HepG2 (cell line): ENCODE measurements around the gene INO80C. TPM values are rescaled to one million over a fixed set of nuclear protein-coding genes. Genes with fewer than 3 reads are reported as not detected.

Experiments
- ATAC-seq: fragments of 200-7000 bp; cut with Tn5 transposase; 3 replicates; pipeline ENCODE4 v1.9.1; 2020; ENCODE audit warnings: mild to moderate bottlenecking, moderate library complexity
- BruUV-seq: library from RNA; stranded (reverse); fragments of 400-500 nt; replicated peaks from 2 replicates; lab custom pipeline; 2021; lab: Mats Ljungman, UMichigan
- CTCF ChIA-PET: fragments of 300-600 bp; formaldehyde crosslinking; extraction: SDS; loops from one replicate; lab custom pipeline; 2021; ENCODE audit warnings: low total read pairs, inconsistent platforms, low intra/inter-chr PET ratio; lab: Yijun Ruan, JAX
- POLR2A ChIA-PET: fragments of 350-600 bp; sonication (Branson Sonifier 250); formaldehyde crosslinking; loops from one replicate; lab custom pipeline; 2020; ENCODE audit warnings: antibody characterized with exemption, inconsistent platforms; lab: Yijun Ruan, JAX
- DNase-seq: peaks from one replicate; pipeline ENCODE4 v3.0.0-alpha.2; 2015; ENCODE audit warnings: low spot score
- FAIRE-seq: peaks from 3 replicates; lab custom pipeline; 2011; peaks lifted over from hg19 to GRCh38; lab: Jason Lieb, UNC
- H2AFZ ChIP-seq: one replicate; pipeline ENCODE4 v1.6.1; 2011; ENCODE audit warnings: low read length, inconsistent platforms
- H3K27ac ChIP-seq: fragments of 300-600 bp; 3 replicates; pipeline ENCODE4 v1.8.0; 2011; ENCODE audit warnings: mixed run types, mild to moderate bottlenecking, mixed read lengths, low read length, inconsistent platforms; ENCODE audit not compliant: insufficient read depth; ENCODE audit errors: extremely low read length
- H3K27me3 ChIP-seq, 2 experiments: fragments of 200-600 bp in 1 of 2; 2 replicates in 1 of 2; 3 replicates in 1 of 2; pipeline versions ENCODE4 v1.6.0 to v1.8.0; 2011; ENCODE audit warnings: low read length in 2 of 2, mild to moderate bottlenecking in 2 of 2, moderate library complexity in 2 of 2, inconsistent platforms in 1 of 2; ENCODE audit not compliant: insufficient read depth in 2 of 2, control insufficient read depth in 1 of 2
- H3K36me3 ChIP-seq, 2 experiments: fragments of 200-600 bp in 1 of 2; replicated peaks in 1 of 2; 2 replicates in 1 of 2; 3 replicates in 1 of 2; pipeline versions ENCODE4 v1.5.1 to v1.8.0; 2011; ENCODE audit warnings: low read length in 2 of 2, inconsistent platforms in 1 of 2; ENCODE audit not compliant: insufficient read depth in 2 of 2, control insufficient read depth in 1 of 2
- H3K4me1 ChIP-seq: 2 replicates; pipeline ENCODE4 v1.5.1; 2012; ENCODE audit warnings: low read length, inconsistent platforms; ENCODE audit not compliant: insufficient read depth
- H3K4me2 ChIP-seq: 2 replicates; pipeline ENCODE4 v1.6.0; 2011; ENCODE audit warnings: low read depth, low read length, inconsistent platforms
- H3K4me3 ChIP-seq, 3 experiments: fragments of 200-600 bp in 1 of 3; sonication (generic), shearing (Covaris generic) in 1 of 3; replicated peaks in 1 of 3; 2 replicates each; pipeline ENCODE4 v1.5.1; 2011 to 2016; ENCODE audit warnings: low read length in 3 of 3, inconsistent platforms in 2 of 3, low read depth in 2 of 3, mild to moderate bottlenecking in 2 of 3, control low read depth in 1 of 3, mixed read lengths in 1 of 3; ENCODE audit not compliant: insufficient read depth in 1 of 3
- H3K79me2 ChIP-seq: one replicate; pipeline ENCODE4 v1.6.1; 2011; ENCODE audit warnings: low read length, inconsistent platforms; ENCODE audit not compliant: insufficient read depth
- H3K9ac ChIP-seq: 2 replicates; pipeline ENCODE4 v1.6.0; 2011; ENCODE audit warnings: mild to moderate bottlenecking, low read depth, low read length, inconsistent platforms; ENCODE audit not compliant: insufficient read depth
- H3K9me3 ChIP-seq: 2 replicates; pipeline ENCODE4 v1.5.1; 2012; ENCODE audit warnings: mild to moderate bottlenecking, low read length
- H4K20me1 ChIP-seq: 2 replicates; pipeline ENCODE4 v1.6.0; 2011; ENCODE audit warnings: inconsistent platforms, mild to moderate bottlenecking, low read length, moderate library complexity; ENCODE audit not compliant: insufficient read depth
- RORA ChIP-seq: sonication (generic); formaldehyde crosslinking; IDR thresholded peaks from 2 replicates; pipeline ENCODE4 v1.5.0; 2020; ENCODE audit warnings: mild to moderate bottlenecking, missing genetic modification reagents, moderate library complexity
- ZNF12 ChIP-seq: sonication (generic); formaldehyde crosslinking; IDR thresholded peaks from 2 replicates; pipeline ENCODE4 v1.5.0; 2020; ENCODE audit warnings: missing genetic modification reagents
- ZNF512B ChIP-seq: sonication (generic); formaldehyde crosslinking; IDR thresholded peaks from 2 replicates; pipeline ENCODE4 v1.5.1; 2020; ENCODE audit warnings: missing genetic modification reagents, mild to moderate bottlenecking, borderline replicate concordance
- ZNF746 ChIP-seq: sonication (generic); formaldehyde crosslinking; IDR thresholded peaks from 2 replicates; pipeline ENCODE4 v1.8.0; 2022; ENCODE audit warnings: mild to moderate bottlenecking, missing genetic modification reagents
- ZNF776 ChIP-seq: sonication (generic); formaldehyde crosslinking; IDR thresholded peaks from 2 replicates; pipeline ENCODE4 v1.4.0; 2020; ENCODE audit warnings: mild to moderate bottlenecking, missing genetic modification reagents
- WGBS: methylation state at CpG from one replicate; pipeline ENCODE4 v1.1.6; 2017; ENCODE audit warnings: low lambda C conversion rate; 5-methylcytosine and 5-hydroxymethylcytosine counted together
- in situ Hi-C: cut with HindIII; loops from 2 replicates; pipeline ENCODE4 v1.10.0; 2017; ENCODE audit warnings: low pct_unique_long_range_greater_than_20kb; ENCODE audit not compliant: extremely low pct_ligation_motif_present
- intact Hi-C: fragments of 100-400 bp; cut with micrococcal nuclease; formaldehyde crosslinking; loops from one replicate; pipeline ENCODE4 v1.10.0; 2022; ENCODE audit not compliant: unreplicated experiment
- polyA plus RNA-seq, 8 experiments: library from polyadenylated mRNA; depleted of rRNA in 3 of 8; stranded (reverse) in 7 of 8; unstranded in 1 of 8; fragments of >200 nt; fragmentation: Illumina TruSeq in 4 of 8; extraction: Trizol in 4 of 8; gene quantifications; 2 replicates each; pipeline versions ENCODE4 v1.2.1 to v1.2.3, GENCODE V29; 2011 to 2016; ENCODE audit warnings: low read depth in 4 of 8, missing spikeins in 1 of 8, mixed read lengths in 1 of 8; ENCODE audit not compliant: insufficient read depth in 1 of 8
- total RNA-seq, 5 experiments: library from RNA; depleted of rRNA; stranded (reverse); fragments of >200 nt; fragmentation: Illumina TruSeq; extraction: Trizol; gene quantifications; 2 replicates each; pipeline ENCODE4 v1.2.3, GENCODE V29; 2016; ENCODE audit warnings: low read depth in 1 of 5

INO80C gene
- total and polyA plus RNA-seq, 2 of the 13 experiments (the other 11 are each of a cell fraction or from before 2014, with no cell fraction given) = 8.2 to 15.4 TPM

- TF ChIP-seq ZNF512B (CRISPR knock-in tag) = no peak
- TF ChIP-seq ZNF746 (CRISPR knock-in tag) = no peak
- no peak for TF ChIP-seq RORA (CRISPR knock-in tag)
Observed at GRCh38 chr18:35519148-35519899, 21.6 kb upstream of the INO80C start (continued).

GRCh38 chr18:35517715-35518114 is 20.0 kb upstream of the INO80C start:
- no TSS peak for BruUV-seq
- H4K20me1 ChIP-seq = no peaks in the 10 kb centered on the region
- no peaks in the 10 kb centered on the region for H3K79me2 ChIP-seq
- intact Hi-C loops = loop anchor here (2.0 kb wide), 1 partner anchor 53 kb away; no protein-coding TSS in a partner anchor
- no peak for TF ChIP-seq ZNF776 (CRISPR knock-in tag)
- peak; percentile 94 for TF ChIP-seq ZNF12
- no peaks in the 10 kb centered on the region for H3K9me3 ChIP-seq
- in situ Hi-C loops = no loop called here
- H3K9ac ChIP-seq = no peak overlapping the region
- H3K27me3 ChIP-seq = no peaks in the 10 kb centered on the region
- no peaks in the 10 kb centered on the region for H3K36me3 ChIP-seq
- WGBS = 55% methylated on average over 2 of the region's 2 CpGs
- ChIA-PET POLR2A (no interaction called here), CTCF (no interaction called here)
- ATAC-seq (no peak), FAIRE-seq (no peak), DNase-seq (no peak)
- no peak overlapping the region for H3K4me3 ChIP-seq
- H3K4me2 ChIP-seq = no peak overlapping the region
- no peak overlapping the region for H3K27ac ChIP-seq
- peaks cover 39% of the 10 kb centered on the region for H3K4me1 ChIP-seq
- H2AFZ ChIP-seq = no peak overlapping the region
